ENCODE results near the gene RNU5D-1. TPM values are rescaled to one million over a fixed set of nuclear protein-coding genes. Genes with fewer than 3 reads are reported as not detected.

Gene RNU5D-1
- total and polyA plus RNA-seq, 2 donors from 2014 or later, result not detected

GRCh38 chr1:44777969-44778635 is 47.1 kb upstream of the RNU5D-1 start:
- no peak overlapping the region for H3K4me3 ChIP-seq (ENCODE audit: low read length in 3 of 3)
- peaks cover 0 to 6% (median 6%) of the 10 kb centered on the region in 3 donors for H3K4me1 ChIP-seq (ENCODE audit: control insufficient read depth in 2 of 3, insufficient read depth in 2 of 3, low read depth in 1 of 3, low read length in 3 of 3)
- peaks cover 4 to 20% (median 7%) of the 10 kb centered on the region in 3 donors for H3K36me3 ChIP-seq (ENCODE audit: control insufficient read depth in 2 of 3, insufficient read depth in 3 of 3, low read length in 3 of 3)
- DNase-seq (peak in 1 of 5 donors; percentile 41), FAIRE-seq (no peak)
- H3K27ac ChIP-seq (ENCODE audit: low read depth in 2 of 2, low read length in 2 of 2), result no peak overlapping the region
- H3K9ac ChIP-seq (ENCODE audit: low read length in 3 of 3), result no peak overlapping the region
- no peak for TF ChIP-seq CTCF (IDR thresholded peaks at IDR 0.05; ENCODE audit: borderline replicate concordance, extremely low read depth, insufficient read depth)
- H3K9me3 ChIP-seq (ENCODE audit: control insufficient read depth in 2 of 3, insufficient read depth in 1 of 3, low read length in 3 of 3), result no peaks in the 10 kb centered on the region
- H3K27me3 ChIP-seq (ENCODE audit: control insufficient read depth, insufficient read depth, low read length), result no peaks in the 10 kb centered on the region
- intact Hi-C loops (cut with DNase I), result no loop called here

DNA sequence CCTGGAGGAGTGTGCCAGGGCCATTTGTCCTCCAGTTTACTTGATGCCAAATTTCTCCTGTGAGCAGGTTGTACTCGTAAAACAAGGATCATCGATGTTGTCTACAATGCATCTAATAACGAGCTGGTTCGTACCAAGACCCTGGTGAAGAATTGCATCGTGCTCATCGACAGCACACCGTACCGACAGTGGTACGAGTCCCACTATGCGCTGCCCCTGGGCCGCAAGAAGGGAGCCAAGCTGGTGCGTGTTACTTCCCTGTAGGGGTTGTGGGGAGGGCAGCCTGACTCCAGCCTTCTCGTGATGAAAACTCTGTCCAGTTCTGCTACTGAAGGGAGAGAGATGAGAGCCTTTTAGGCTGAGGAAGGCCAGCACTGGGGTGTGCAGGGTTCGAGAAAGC is 46.6 kb upstream of the RNU5D-1 start:
- DNase-seq (peak in 1 of 5 donors; percentile 54), FAIRE-seq (no peak)
- no peaks in the 10 kb centered on the region for H3K9me3 ChIP-seq (ENCODE audit: control insufficient read depth in 2 of 3, insufficient read depth in 1 of 3, low read length in 3 of 3)
- no peak overlapping the region for H3K4me3 ChIP-seq (ENCODE audit: low read length in 3 of 3)
- TF ChIP-seq CTCF (IDR thresholded peaks at IDR 0.05; ENCODE audit: borderline replicate concordance, extremely low read depth, insufficient read depth), result no peak
- intact Hi-C loops (cut with DNase I), result no loop called here
- H3K27me3 ChIP-seq (ENCODE audit: control insufficient read depth, insufficient read depth, low read length), result no peaks in the 10 kb centered on the region
- H3K9ac ChIP-seq (ENCODE audit: low read length in 3 of 3), result peak overlapping the region in 1 of 3 donors; percentile 34
- H3K27ac ChIP-seq (ENCODE audit: low read depth in 2 of 2, low read length in 2 of 2), result no peak overlapping the region
- peaks cover 0 to 6% (median 6%) of the 10 kb centered on the region in 3 donors for H3K4me1 ChIP-seq (ENCODE audit: control insufficient read depth in 2 of 3, insufficient read depth in 2 of 3, low read depth in 1 of 3, low read length in 3 of 3)
- peaks cover 4 to 20% (median 7%) of the 10 kb centered on the region in 3 donors for H3K36me3 ChIP-seq (ENCODE audit: control insufficient read depth in 2 of 3, insufficient read depth in 3 of 3, low read length in 3 of 3)

- H3K36me3 ChIP-seq (ENCODE audit: control insufficient read depth in 2 of 3, insufficient read depth in 3 of 3, low read length in 3 of 3), result peaks cover 4 to 20% (median 7%) of the 10 kb centered on the region in 3 donors
- H3K27me3 ChIP-seq (ENCODE audit: control insufficient read depth, insufficient read depth, low read length), result no peaks in the 10 kb centered on the region
- intact Hi-C loops (cut with DNase I), result no loop called here
- H3K4me1 ChIP-seq (ENCODE audit: control insufficient read depth in 2 of 3, insufficient read depth in 2 of 3, low read depth in 1 of 3, low read length in 3 of 3), result peaks cover 0 to 6% (median 6%) of the 10 kb centered on the region in 3 donors
- no peak for TF ChIP-seq CTCF (IDR thresholded peaks at IDR 0.05; ENCODE audit: borderline replicate concordance, extremely low read depth, insufficient read depth)
- H3K9ac ChIP-seq (ENCODE audit: low read length in 3 of 3), result peak overlapping the region in 2 of 3 donors; percentile 94 to 98
- no peak overlapping the region for H3K27ac ChIP-seq (ENCODE audit: low read depth in 2 of 2, low read length in 2 of 2)
- no peak for DNase-seq
- peak overlapping the region; percentile 84 to 98 (median 97) for H3K4me3 ChIP-seq (ENCODE audit: low read length in 3 of 3)
- no peak for FAIRE-seq
- no peaks in the 10 kb centered on the region for H3K9me3 ChIP-seq (ENCODE audit: control insufficient read depth in 2 of 3, insufficient read depth in 1 of 3, low read length in 3 of 3)
Observed at GRCh38 chr1:44776730-44777068, 45.7 kb upstream of the RNU5D-1 start.

Data from kidney (tissue), 14 donors.